Measurements from ENCODE around the gene MAP4K4.

DNA sequence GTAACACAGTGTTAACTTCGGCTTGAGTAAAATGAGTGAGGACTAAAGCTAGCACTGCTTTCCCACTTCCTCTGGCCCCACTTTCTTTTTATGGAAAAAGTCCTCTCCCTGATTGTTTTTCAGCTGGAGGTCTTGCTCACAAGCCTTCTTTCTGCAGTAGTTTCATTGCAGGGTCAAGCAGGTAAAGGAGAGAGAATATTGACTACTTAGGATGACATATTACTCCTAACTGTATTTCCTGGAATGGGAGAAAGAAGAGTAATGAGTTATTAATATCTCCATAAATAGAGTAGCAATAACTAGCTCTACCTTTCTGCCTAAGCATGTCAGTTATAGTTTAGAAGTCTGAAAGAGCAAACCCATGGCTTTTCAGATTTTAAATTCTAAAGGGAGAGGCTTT is 45.0 kb downstream of the MAP4K4 start:
- TF ChIP-seq, protein P1, sequence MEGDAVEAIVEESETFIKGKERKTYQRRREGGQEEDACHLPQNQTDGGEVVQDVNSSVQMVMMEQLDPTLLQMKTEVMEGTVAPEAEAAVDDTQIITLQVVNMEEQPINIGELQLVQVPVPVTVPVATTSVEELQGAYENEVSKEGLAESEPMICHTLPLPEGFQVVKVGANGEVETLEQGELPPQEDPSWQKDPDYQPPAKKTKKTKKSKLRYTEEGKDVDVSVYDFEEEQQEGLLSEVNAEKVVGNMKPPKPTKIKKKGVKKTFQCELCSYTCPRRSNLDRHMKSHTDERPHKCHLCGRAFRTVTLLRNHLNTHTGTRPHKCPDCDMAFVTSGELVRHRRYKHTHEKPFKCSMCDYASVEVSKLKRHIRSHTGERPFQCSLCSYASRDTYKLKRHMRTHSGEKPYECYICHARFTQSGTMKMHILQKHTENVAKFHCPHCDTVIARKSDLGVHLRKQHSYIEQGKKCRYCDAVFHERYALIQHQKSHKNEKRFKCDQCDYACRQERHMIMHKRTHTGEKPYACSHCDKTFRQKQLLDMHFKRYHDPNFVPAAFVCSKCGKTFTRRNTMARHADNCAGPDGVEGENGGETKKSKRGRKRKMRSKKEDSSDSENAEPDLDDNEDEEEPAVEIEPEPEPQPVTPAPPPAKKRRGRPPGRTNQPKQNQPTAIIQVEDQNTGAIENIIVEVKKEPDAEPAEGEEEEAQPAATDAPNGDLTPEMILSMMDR (IDR thresholded peaks at IDR 0.05) = no peak
- TF ChIP-seq POLR2A (IDR thresholded peaks at IDR 0.05) = no peak

Data from thyroid gland (tissue), 4 donors.